ENCODE data around the gene ENPEP. TPM values are rescaled to one million over a fixed set of nuclear protein-coding genes. Genes with fewer than 3 reads are reported as not detected.
A peak's percentile ranks its signal among the peaks of the same experiment; 100 is the strongest.

ENPEP gene
- total and polyA plus RNA-seq, 10 of the 15 experiments (the other 5 are each of a cell fraction or from before 2014, with no cell fraction given): 0.03 TPM; not detected in 9

DNA sequence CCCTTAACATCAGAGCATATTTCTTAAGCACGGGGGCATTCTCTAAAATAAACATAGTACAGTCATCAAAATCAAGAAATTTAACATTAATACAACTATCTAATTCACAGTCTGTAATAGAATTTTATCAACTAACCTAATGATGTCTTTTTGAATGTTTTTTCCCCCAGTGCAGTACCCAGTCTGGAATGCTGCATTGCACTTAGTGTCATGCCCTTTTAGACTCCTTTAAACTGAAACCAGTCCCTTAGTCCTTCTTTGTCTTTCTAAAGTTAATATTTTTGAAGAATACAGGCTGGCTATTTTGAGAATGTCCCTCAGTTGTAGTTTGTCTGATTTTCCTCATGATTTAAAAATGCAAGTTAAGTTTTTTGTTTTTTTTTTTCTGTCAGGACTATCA is 9.5 kb downstream of the ENPEP start:
- in situ Hi-C loops (cut with MboI): no loop called here
- no peak overlapping the region for H3K4me3 ChIP-seq
- intact Hi-C loops (cut with micrococcal nuclease; ENCODE audit: unreplicated experiment): no loop called here
- H3K4me2 ChIP-seq (ENCODE audit: control insufficient read depth, insufficient read depth): 0 out of 2 replicates have a peak overlapping the region, but pooled peaks have one; percentile 17
- H3K27ac ChIP-seq (ENCODE audit: control insufficient read depth, insufficient read depth): no peak overlapping the region
- H3K9ac ChIP-seq (ENCODE audit: control insufficient read depth, insufficient read depth, low read length): no peak overlapping the region
- H3K36me3 ChIP-seq (ENCODE audit: control insufficient read depth in 2 of 2, insufficient read depth in 2 of 2, low read length in 1 of 2): no peaks in the 10 kb centered on the region
- CTCF ChIA-PET: interaction anchor here (1.2 to 1.8 kb wide), 2 partner anchors 31 to 436 kb away, joined by 5 read pairs; no protein-coding TSS in a partner anchor
- RAD21 ChIA-PET (ENCODE audit: unreplicated experiment): no interaction called here
- H3K27me3 ChIP-seq (replicated peaks in 1 of 2; ENCODE audit: control insufficient read depth in 2 of 2, insufficient read depth in 2 of 2, low read length in 1 of 2): no peaks in the 10 kb centered on the region
- POLR2A ChIA-PET: no interaction called here
- H3K9me3 ChIP-seq (replicated peaks; ENCODE audit: control insufficient read depth, insufficient read depth, low read length): no peaks in the 10 kb centered on the region
- TF ChIP-seq STAT1 (conservative IDR thresholded peaks at IDR 0.05) (no peak), MTA2 (IDR thresholded peaks at IDR 0.05; ENCODE audit: low read depth) (no peak), CBFB (IDR thresholded peaks at IDR 0.05; ENCODE audit: low read depth) (no peak)
- TF ChIP-seq, protein P1, sequence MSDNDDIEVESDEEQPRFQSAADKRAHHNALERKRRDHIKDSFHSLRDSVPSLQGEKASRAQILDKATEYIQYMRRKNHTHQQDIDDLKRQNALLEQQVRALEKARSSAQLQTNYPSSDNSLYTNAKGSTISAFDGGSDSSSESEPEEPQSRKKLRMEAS (IDR thresholded peaks at IDR 0.05; ENCODE audit: low read depth, low read length): no peak
- no peak overlapping the region for H2AFZ ChIP-seq (ENCODE audit: control insufficient read depth, low read depth, low read length)
- FAIRE-seq: no peak
- WGBS (ENCODE audit: insufficient coverage, insufficient replicate concordance, low lambda C conversion rate, missing lambda C conversion rate): 50% methylated on average over 1 of the region's 1 CpG
- peaks cover 13% of the 10 kb centered on the region for H3K4me1 ChIP-seq (ENCODE audit: control insufficient read depth, insufficient read depth, low read length)
- no peak for DNase-seq (ENCODE audit: low read depth, low spot score)
- BruUV-seq (replicated peaks): no TSS peak
- SMC1A ChIA-PET (ENCODE audit: uncharacterized antibody, unreplicated experiment): interaction anchor here (1.3 kb wide), 1 partner anchor 32 kb away, joined by 3 read pairs; no protein-coding TSS in a partner anchor
- no peak for ATAC-seq
- no peaks in the 10 kb centered on the region for H3K79me2 ChIP-seq (ENCODE audit: control insufficient read depth, insufficient read depth, low read length)
- H4K20me1 ChIP-seq (ENCODE audit: control insufficient read depth, insufficient read depth): no peaks in the 10 kb centered on the region

- Histone ChIP-seq H3K4me1 (ENCODE audit: control insufficient read depth, insufficient read depth, low read length) (peaks cover 13% of the 10 kb centered on the region), H3K36me3 (ENCODE audit: control insufficient read depth in 2 of 2, insufficient read depth in 2 of 2, low read length in 1 of 2) (no peaks in the 10 kb centered on the region), H3K4me2 (ENCODE audit: control insufficient read depth, insufficient read depth) (no peak overlapping the region), H3K79me2 (ENCODE audit: control insufficient read depth, insufficient read depth, low read length) (no peaks in the 10 kb centered on the region), H3K27ac (ENCODE audit: control insufficient read depth, insufficient read depth) (no peak overlapping the region), H4K20me1 (ENCODE audit: control insufficient read depth, insufficient read depth) (no peaks in the 10 kb centered on the region), H3K9me3 (replicated peaks; ENCODE audit: control insufficient read depth, insufficient read depth, low read length) (no peaks in the 10 kb centered on the region), H2AFZ (ENCODE audit: control insufficient read depth, low read depth, low read length) (no peak overlapping the region), H3K4me3 (no peak overlapping the region), H3K9ac (ENCODE audit: control insufficient read depth, insufficient read depth, low read length) (no peak overlapping the region), H3K27me3 (replicated peaks in 1 of 2; ENCODE audit: control insufficient read depth in 2 of 2, insufficient read depth in 2 of 2, low read length in 1 of 2) (no peaks in the 10 kb centered on the region)
- BruUV-seq (replicated peaks): no TSS peak
- in situ Hi-C loops (cut with MboI) (no loop called here), intact Hi-C loops (cut with micrococcal nuclease; ENCODE audit: unreplicated experiment) (no loop called here)
- ChIA-PET RAD21 (ENCODE audit: unreplicated experiment) (no interaction called here), SMC1A (ENCODE audit: uncharacterized antibody, unreplicated experiment) (no interaction called here), CTCF (no interaction called here), POLR2A (no interaction called here)
- DNase-seq (ENCODE audit: low read depth, low spot score) (no peak), FAIRE-seq (no peak), ATAC-seq (no peak)
- WGBS (ENCODE audit: insufficient coverage, insufficient replicate concordance, low lambda C conversion rate, missing lambda C conversion rate): 59% methylated on average over 4 of the region's 4 CpGs
- TF ChIP-seq NRF1 (conservative IDR thresholded peaks at IDR 0.05; ENCODE audit: low read depth, low read length) (no peak), RELA (IDR thresholded peaks at IDR 0.05; ENCODE audit: borderline replicate concordance, partially characterized antibody) (no peak), MTA3 (IDR thresholded peaks at IDR 0.05; ENCODE audit: borderline replicate concordance, low read length) (no peak), E2F8 (IDR thresholded peaks at IDR 0.05; ENCODE audit: low read depth, partially characterized antibody) (no peak), ZNF592 (IDR thresholded peaks at IDR 0.05) (no peak), USF2 (IDR thresholded peaks at IDR 0.05; ENCODE audit: borderline replicate concordance, low read depth, low read length) (no peak)
Measured at GRCh38 chr4:110486256-110486655, 10.3 kb downstream of the ENPEP start.

All from GM12878 (cell line).